ENCODE measurements around the gene FAM72A. TPM values are rescaled to one million over a fixed set of nuclear protein-coding genes. Genes with fewer than 3 reads are reported as not detected.
"Not testable (repeated sequence)": the region's sequence is repeated elsewhere in the genome, so short reads cannot be mapped to it uniquely, and the experiment has no call there.

FAM72A gene
- total RNA-seq, 2 experiments from 2014 or later, result 0.66 to 1.2 TPM

GRCh38 chr1:206167350-206168029 lies 35.1 kb downstream of the FAM72A start:
- CTCF ChIA-PET; H3K9me3 Mint-ChIP-seq; H3K36me3 ChIP-seq (ENCODE audit: insufficient read depth, low read length); H3K27me3 ChIP-seq (ENCODE audit: control insufficient read depth in 1 of 2, insufficient read depth in 2 of 2, low read length in 2 of 2); H3K27ac ChIP-seq (ENCODE audit: low read depth in 1 of 2, low read length in 2 of 2); H3K27ac Mint-ChIP-seq; H3K4me3 ChIP-seq (ENCODE audit: low read length); H3K4me1 ChIP-seq (ENCODE audit: insufficient read depth, low read length); POLR2A ChIA-PET; intact Hi-C loops (cut with DNase I, micrococcal nuclease); H3K4me1 Mint-ChIP-seq (ENCODE audit: low read depth); H3K27me3 Mint-ChIP-seq; H3K4me3 Mint-ChIP-seq; H3K9me3 ChIP-seq (ENCODE audit: control insufficient read depth in 1 of 2, insufficient read depth in 1 of 2, low read length in 2 of 2); H3K36me3 Mint-ChIP-seq (ENCODE audit: low read depth): not testable (repeated sequence)
- DNase-seq, result peak in 1 of 14 experiments; percentile 13
- ATAC-seq (ENCODE audit: poor library complexity), result peak; percentile 69
- TF ChIP-seq, protein P1, sequence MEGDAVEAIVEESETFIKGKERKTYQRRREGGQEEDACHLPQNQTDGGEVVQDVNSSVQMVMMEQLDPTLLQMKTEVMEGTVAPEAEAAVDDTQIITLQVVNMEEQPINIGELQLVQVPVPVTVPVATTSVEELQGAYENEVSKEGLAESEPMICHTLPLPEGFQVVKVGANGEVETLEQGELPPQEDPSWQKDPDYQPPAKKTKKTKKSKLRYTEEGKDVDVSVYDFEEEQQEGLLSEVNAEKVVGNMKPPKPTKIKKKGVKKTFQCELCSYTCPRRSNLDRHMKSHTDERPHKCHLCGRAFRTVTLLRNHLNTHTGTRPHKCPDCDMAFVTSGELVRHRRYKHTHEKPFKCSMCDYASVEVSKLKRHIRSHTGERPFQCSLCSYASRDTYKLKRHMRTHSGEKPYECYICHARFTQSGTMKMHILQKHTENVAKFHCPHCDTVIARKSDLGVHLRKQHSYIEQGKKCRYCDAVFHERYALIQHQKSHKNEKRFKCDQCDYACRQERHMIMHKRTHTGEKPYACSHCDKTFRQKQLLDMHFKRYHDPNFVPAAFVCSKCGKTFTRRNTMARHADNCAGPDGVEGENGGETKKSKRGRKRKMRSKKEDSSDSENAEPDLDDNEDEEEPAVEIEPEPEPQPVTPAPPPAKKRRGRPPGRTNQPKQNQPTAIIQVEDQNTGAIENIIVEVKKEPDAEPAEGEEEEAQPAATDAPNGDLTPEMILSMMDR (IDR thresholded peaks at IDR 0.05), result peak; percentile 45

GRCh38 chr1:206145771-206146290 lies 56.8 kb downstream of the FAM72A start:
- Mint-ChIP-seq H3K27me3 (peaks cover 4% of the 10 kb centered on the region), H3K36me3 (ENCODE audit: low read depth) (no peaks in the 10 kb centered on the region), H3K4me3 (no peak overlapping the region), H3K4me1 (ENCODE audit: low read depth) (no peaks in the 10 kb centered on the region), H3K27ac (no peak overlapping the region), H3K9me3 (peaks cover 2% of the 10 kb centered on the region)
- CTCF ChIA-PET, result no interaction called here
- Histone ChIP-seq H3K9me3 (ENCODE audit: control insufficient read depth in 1 of 2, insufficient read depth in 1 of 2, low read length in 2 of 2) (no peaks in the 10 kb centered on the region), H3K27ac (ENCODE audit: low read depth in 1 of 2, low read length in 2 of 2) (no peak overlapping the region), H3K36me3 (ENCODE audit: insufficient read depth, low read length) (no peaks in the 10 kb centered on the region), H3K4me1 (ENCODE audit: insufficient read depth, low read length) (no peaks in the 10 kb centered on the region), H3K4me3 (ENCODE audit: low read length) (no peak overlapping the region), H3K27me3 (ENCODE audit: control insufficient read depth in 1 of 2, insufficient read depth in 2 of 2, low read length in 2 of 2) (peaks cover 6 to 8% of the 10 kb centered on the region in 2 experiments)
- ATAC-seq (ENCODE audit: poor library complexity), result no peak
- TF ChIP-seq, protein P1 (IDR thresholded peaks at IDR 0.05), result no peak
- POLR2A ChIA-PET, result no interaction called here
- intact Hi-C loops (cut with DNase I, micrococcal nuclease), result loop anchor here in 1 of 2 experiments (10.0 kb wide), 1 partner anchor 309 kb away; no protein-coding TSS in a partner anchor
- DNase-seq, result no peak

DNA sequence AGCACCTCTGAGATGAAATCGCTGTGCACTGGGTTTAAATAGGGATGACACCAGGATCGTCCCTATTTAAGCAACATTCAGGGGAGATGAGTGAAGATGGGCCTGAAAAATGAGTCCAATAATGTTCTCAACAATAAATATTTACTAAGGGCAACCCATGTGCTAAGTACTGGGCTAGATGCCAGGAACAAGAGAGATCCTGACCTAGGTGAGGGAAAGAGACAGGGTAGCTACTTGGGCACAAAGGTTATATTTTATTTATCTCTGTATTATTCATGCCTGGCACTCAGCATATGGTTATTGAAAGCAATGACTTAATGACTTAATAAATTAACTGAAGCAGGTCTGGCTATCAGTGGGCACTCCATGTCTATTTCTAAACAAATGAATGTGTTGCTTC lies 58.0 kb downstream of the FAM72A start:
- DNase-seq (no peak), ATAC-seq (ENCODE audit: poor library complexity) (no peak)
- Mint-ChIP-seq H3K9me3 (no peaks in the 10 kb centered on the region), H3K27ac (no peak overlapping the region), H3K36me3 (ENCODE audit: low read depth) (no peaks in the 10 kb centered on the region), H3K4me3 (no peak overlapping the region), H3K4me1 (ENCODE audit: low read depth) (no peaks in the 10 kb centered on the region), H3K27me3 (peaks cover 14% of the 10 kb centered on the region)
- Histone ChIP-seq H3K9me3 (ENCODE audit: control insufficient read depth in 1 of 2, insufficient read depth in 1 of 2, low read length in 2 of 2) (no peaks in the 10 kb centered on the region), H3K27ac (ENCODE audit: low read depth in 1 of 2, low read length in 2 of 2) (no peak overlapping the region), H3K36me3 (ENCODE audit: insufficient read depth, low read length) (no peaks in the 10 kb centered on the region), H3K27me3 (ENCODE audit: control insufficient read depth in 1 of 2, insufficient read depth in 2 of 2, low read length in 2 of 2) (peaks cover 6 to 13% of the 10 kb centered on the region in 2 experiments), H3K4me3 (ENCODE audit: low read length) (no peak overlapping the region), H3K4me1 (ENCODE audit: insufficient read depth, low read length) (no peaks in the 10 kb centered on the region)
- ChIA-PET CTCF (no interaction called here), POLR2A (no interaction called here)
- intact Hi-C loops (cut with DNase I, micrococcal nuclease), result loop anchor here in 1 of 2 experiments (10.0 kb wide), 1 partner anchor 310 kb away; no protein-coding TSS in a partner anchor
- TF ChIP-seq, protein P1 (IDR thresholded peaks at IDR 0.05), result no peak
